GM19463 (cell line): ENCODE data around the gene COL12A1.

ENCODE experiments used
- ATAC-seq: cut with Tn5 transposase; IDR thresholded peaks from one replicate; pipeline ENCODE4 v1.9.1; 2021; ENCODE audit warnings: mild to moderate bottlenecking, moderate library complexity; ENCODE audit not compliant: unreplicated experiment

COL12A1 gene

DNA sequence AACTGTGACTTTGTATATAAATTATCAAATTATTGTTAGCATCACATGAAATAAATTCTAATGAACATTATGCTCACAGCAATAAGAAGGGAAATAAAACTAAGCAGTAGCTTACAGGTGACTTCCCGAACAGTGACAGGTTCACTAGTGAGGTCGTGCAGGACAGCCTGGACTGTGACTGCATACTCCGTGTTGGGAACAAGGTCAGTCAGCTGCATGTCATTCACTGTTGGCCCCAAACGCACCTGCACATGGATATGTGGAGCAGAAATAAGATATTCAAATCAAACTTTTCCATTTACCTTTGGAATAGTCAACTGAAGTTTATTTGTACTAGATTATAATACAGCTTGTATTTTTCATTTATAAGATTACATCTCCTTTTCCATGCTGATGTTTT, 60.6 kb downstream of the COL12A1 start:
- ATAC-seq, result no peak

DNA sequence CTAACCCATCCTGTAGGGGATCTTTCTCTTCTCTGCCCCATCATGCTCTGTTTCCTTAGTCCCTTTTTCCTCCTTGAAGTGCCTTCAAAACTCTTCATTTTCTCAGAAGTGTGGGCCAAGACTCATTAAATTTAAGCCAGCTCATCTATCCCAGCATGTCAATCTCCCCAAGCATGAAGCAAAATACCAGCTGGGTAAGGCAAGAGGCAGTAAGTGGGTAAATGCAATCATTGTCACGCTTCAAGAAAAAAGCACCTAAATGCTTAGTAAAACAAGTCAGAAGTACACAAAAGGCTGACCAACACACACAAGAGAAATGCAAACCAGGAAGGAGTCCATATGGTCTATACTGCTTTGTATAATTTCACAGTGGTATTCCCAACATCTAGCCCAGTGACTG, 61.5 kb downstream of the COL12A1 start:
- ATAC-seq, result no peak

DNA sequence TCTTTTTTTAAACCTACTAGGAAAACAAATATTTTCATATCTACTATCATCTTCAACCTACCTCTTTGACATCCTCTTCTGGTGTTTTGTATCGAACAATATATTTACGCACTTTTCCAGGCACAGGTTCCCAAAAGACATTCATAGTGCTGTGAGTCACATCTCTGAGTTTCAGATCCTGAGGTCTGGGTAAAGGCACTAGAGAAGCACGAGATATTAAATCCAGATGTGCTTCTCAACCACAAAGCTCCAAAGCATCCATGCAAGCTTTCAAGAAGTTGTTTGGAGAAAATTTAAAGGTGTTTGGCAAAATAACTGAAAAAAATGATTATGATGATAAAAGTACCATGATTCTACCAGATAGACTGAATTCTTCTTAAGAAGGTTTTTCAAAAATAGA, 62.7 kb downstream of the COL12A1 start:
- no peak for ATAC-seq

DNA sequence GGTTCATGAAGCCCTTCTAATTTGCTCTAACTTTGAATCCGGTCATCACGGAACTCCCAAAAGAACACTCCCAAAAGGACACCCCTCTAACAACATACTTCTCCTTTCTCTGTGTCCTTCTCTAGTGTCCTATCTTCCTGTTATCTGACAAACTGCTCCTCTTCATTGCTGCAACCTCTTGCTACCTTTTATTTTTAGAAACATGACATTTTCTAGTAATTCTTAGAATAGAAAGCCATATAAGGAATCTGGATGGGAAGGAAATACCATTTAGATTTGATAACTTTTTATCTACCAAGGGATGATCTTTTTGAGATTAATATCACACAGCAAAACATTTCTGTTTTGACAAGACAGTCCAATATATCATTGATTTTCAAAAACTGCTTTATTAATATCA, 63.1 kb downstream of the COL12A1 start:
- no peak for ATAC-seq

DNA sequence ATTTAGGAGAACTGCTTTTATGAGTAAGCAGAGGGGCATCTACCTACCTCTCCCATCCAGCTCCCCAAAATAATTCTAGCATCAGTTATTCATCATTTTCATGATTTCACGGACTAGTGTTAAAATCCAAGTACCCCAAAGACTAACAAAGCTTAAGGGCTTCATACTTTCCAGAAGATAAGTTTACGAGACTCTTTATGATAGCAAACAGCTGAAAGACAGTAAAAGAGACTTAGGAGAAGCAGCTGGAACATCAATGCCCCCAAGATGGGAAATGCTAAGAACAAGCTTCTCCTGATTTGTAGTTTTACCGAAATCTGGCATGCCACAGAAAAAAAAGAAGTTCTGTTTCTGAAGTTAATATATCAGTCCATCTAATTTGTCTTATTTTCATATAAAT, 70.0 kb downstream of the COL12A1 start:
- no peak for ATAC-seq

DNA sequence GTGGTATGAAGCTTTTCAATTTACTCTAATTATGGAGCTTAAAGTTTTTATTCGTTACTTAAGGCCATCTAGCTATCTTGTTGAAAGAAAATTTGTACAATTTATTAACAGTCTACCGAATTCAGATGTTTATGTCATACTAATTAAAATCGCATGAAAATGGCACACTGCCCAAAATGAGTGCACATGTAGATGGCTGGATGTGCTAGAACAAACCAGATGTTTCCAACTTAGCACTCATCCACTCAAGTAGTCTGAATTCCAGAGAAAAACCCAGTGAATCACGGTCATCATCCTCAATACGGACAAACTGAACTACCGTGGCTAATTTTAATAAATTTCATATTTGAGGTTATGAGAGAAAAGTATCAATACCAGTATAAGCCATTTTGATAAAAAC, 70.4 kb downstream of the COL12A1 start:
- ATAC-seq, result no peak

DNA sequence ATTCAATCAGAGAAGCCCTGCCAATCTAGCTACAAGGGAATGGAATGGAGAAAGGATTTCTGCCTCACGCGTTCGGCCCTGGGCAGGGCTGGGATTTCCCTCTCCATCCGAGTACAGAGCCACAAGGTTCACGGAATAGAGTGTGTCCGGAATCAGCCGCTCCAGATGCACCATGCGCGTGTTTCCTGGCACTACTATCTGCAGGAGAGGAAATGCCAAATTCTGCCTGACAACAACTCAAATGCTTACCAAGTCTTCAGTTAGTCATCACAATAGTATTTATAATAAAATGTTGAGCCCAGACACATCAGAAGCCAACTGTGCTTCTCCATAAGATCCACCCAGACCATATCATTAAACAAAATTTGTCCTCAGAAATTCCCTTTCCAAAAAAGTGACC, 75.1 kb downstream of the COL12A1 start:
- no peak for ATAC-seq

DNA sequence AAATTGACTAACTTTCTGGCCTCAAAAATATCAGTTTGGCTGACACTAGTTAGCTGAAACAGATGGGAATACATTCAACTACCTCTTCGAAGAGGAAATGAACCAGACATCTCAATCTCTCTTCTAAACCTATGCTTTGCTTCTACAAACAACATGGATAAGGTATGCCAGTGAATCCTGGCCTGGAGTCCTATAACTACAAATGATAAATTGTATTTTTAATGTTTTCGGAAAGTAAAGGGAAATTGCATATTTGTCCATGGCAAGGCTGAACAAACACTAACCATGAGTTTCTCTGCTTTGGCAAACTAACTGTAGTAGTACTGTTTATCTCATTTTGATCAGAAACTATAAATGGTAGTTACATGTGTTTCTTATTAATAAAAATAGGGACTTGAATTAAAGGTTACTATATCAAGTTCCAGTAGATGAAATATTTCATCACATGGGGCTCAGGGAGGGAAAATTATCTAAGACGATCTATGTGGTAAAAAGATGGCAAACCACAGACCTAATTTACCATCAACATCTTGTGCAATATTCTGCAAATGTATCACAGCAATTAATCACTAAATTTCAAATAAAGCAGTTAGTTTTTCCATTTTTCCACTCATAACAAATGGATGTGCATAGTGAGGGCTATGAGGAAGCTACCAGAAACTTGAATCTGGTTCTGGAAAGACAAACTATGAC, 76.8 kb downstream of the COL12A1 start:
- ATAC-seq, result no peak

DNA sequence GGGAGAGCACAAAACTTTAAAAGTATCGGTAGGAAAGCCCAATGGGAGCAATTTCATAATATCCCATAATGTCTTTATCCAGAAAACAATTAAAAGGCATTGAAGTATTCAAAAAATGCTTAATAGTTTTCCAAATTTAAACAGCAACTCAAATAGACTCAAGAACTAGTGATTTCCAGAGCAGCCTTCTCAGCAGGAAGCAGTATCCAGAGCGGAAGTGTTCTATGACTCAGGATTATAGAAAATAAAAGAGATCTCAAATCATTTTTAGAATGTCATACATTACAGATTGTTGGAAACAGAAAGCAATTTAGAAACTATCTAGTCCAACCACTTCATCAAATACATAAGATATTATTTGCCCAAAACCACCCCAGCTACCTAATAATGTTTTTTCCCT, 79.3 kb downstream of the COL12A1 start:
- no peak for ATAC-seq

DNA sequence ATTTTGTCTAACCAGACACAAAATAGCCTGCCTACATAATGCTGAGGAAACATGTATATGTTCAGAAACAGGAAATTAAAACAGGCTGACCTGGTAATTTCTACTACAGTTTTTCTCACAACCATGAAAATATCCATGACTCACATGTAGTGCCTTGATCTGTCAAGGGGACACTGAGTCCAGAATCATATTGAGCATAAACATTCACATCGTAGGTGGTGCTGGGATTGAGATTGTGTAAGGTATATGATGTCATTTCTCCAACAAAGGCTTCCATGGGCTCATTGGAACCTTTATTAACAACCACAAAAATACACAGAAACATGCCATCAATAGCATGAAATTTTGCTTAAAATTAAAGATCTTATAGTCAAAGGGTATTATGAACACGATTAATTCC, 80.9 kb downstream of the COL12A1 start:
- ATAC-seq, result no peak

DNA sequence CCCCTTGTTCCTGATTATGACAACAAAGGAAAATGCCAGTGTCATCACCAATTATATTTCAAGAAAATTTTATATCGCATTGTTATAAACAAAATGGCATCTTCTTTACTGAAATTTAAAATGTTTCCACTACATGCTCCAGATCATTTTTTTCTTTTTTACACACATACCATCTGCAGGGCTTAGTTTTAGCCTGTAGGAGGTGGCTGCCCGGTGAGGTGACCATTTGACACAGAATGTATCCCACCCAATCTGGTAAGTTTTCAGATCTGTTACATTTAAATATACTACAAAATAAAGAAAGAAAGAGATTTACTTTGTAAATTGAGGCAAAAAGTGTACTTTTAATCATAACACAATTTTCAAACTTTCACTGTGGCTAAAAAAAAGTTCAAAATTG, 81.8 kb downstream of the COL12A1 start:
- ATAC-seq, result no peak

DNA sequence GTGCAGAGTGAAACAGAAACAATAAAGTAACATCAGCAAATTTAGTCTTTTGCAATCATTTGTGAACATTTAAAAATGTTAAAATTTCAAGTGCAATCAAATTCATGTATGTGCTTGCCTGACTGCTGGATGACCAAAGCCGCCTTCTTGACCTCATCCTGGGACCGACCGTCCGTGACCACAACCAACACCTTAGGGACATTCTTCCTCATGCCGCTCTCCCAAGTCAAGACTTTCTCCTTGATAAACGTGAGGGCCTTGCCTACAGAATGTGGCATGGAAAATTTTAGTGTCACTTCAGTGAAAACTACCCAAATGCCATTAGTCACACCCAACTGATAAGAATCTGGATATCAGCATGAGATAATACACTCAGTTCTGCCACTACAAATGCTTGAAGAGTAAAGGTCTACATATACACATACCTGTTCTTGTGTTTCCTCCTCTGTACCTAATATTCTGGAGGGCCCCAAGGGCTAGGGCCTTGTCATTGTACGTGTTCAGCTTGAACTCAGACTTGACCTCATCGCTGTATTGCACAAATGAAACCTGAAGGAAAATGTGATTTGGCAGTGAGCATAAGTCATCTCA, 86.8 kb downstream of the COL12A1 start:
- no peak for ATAC-seq

DNA sequence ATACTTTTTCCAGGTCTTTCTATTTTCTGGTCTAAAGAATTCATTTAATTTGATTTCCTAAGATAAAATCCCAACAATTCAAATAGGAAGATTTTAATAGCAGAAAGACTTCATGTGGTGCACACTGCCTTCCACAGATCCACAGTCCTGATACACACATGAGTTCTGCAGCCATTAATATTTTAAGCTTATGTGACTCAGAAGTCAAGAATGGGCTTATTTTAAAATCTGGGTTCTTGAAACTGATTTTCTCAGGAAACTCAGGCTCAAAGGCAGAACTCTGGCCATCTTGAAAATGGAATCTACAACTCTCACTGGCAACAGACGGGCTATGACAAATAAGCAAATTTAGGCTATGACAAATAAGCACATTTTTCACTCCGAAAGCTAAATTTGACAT, 88.2 kb downstream of the COL12A1 start:
- no peak for ATAC-seq

DNA sequence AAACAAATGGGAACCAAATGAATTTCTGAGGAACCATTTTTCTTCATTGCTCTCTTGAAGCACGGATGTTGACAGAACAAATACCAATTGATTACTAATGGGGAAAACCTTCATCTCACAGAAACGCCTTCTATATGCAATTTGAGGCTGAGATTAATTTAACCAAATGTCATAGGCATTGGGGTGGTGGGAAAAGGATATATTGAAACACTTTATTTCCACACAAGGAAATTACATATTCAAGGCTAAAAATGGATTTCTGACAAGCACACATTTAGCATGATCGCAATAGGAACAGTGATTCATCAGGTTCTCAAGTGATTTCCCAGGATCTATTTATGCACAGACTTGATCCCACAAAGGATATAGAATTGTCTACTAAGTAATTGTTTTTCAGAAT, 88.9 kb downstream of the COL12A1 start:
- ATAC-seq, result no peak

DNA sequence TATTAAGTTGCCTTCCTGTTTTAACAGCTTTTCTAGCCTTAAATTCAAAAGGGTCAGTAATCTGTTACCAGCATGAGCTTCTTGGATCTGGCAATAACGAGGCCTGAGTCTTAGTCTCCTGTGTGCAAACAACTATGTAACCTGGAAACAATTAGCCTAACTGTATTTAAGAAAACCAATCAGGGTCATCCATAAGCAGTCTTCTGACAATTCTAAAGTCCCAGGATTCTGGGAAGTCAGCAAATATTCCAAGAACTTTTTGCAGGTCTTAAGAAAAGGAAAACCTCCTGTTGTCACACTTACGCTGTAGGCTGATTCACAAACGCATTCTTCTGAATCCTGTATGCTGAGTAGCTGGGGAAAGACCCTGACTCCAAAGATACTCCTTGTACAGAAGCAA, 90.4 kb downstream of the COL12A1 start:
- ATAC-seq, result no peak

DNA sequence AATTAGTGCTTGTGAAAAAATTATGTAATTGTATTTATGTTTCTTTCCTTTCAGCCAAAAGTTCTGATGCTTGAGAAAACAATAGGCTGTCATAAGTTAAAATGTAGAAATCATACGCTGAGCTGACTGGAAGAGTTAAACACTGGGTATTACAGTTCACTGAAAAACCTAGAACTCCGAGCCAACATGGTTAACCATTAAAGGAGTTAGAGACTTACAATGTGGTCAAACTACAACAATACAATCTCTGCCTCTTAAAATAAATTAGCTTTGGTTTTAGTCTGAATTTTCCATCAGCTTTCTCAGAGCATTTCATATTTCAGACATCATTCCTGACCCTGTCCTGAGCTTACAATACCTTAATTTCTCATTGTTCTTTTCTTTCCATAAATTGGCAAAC, 91.0 kb downstream of the COL12A1 start:
- ATAC-seq, result no peak

DNA sequence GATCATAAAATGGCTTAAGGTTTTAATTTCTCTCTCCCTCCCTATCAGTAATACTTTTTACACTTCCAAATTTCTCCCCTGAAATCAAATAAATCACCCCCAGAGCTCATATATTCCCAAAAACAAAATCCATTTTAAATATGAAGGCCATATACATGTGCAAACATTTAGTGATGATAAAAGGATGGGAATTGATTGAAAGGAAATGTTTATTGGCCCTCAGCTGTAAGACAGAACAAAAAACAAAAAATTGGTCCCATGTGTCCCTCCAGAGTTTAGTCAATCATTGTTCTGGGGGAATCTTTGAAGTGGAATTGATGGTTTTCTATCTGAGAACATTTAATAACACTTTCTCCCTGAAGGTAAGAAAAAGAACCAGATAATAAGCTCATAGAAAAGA, 91.7 kb downstream of the COL12A1 start:
- no peak for ATAC-seq

DNA sequence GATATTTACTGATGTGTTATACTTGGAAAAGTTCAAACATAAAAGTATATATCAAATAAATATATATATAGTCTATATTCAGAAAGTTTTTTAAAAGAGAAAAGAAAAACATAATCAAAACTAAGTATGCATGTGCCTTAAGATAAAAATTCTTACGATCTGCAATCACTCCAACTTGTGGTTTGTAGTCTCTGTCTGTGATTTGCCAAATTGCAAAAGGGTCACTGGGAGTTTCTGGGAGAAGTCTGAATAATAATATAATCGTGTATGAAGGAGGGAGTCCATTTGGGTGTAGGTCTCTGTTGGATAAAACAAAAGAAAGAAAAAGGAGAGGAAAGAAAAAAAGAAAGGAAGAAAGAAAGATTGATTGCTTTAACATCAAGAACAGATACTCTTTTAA, 92.4 kb downstream of the COL12A1 start:
- no peak for ATAC-seq

DNA sequence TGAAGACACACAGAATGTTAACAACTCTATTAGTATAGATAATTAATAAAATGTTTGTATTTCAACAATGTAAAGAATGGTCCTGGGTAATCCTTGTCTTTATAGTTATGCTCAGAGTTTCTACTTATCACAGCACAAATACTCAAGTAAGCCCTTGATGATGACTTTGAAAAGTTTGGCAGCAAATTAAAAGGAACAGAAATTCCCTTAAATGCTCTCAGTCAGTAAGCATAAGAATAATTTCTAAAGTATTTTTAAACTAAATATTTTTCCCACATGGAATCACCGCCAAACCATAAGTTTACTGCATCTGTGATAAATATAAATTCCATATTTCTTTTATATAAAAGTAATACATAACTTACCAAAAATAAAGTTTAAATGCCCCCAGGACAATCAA, 96.1 kb downstream of the COL12A1 start:
- no peak for ATAC-seq

DNA sequence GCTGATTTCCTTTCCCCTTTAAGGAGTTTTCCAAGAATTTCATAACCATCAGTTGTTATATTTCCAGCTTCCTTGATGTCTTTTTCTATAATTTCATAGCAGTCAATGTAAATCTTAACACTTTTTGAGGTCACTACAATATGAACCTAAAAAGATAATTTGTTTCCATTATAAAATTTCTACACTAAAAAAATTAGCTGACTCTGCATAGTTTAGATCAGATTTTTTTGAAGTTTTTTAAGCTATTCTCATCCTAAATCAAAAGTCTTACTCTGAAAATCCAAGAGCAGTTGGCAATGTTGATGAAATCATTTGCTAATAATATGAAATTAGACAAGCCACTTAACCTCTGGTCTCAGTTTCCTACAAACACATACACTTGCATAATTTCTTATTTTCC, 96.8 kb downstream of the COL12A1 start:
- ATAC-seq, result no peak

DNA sequence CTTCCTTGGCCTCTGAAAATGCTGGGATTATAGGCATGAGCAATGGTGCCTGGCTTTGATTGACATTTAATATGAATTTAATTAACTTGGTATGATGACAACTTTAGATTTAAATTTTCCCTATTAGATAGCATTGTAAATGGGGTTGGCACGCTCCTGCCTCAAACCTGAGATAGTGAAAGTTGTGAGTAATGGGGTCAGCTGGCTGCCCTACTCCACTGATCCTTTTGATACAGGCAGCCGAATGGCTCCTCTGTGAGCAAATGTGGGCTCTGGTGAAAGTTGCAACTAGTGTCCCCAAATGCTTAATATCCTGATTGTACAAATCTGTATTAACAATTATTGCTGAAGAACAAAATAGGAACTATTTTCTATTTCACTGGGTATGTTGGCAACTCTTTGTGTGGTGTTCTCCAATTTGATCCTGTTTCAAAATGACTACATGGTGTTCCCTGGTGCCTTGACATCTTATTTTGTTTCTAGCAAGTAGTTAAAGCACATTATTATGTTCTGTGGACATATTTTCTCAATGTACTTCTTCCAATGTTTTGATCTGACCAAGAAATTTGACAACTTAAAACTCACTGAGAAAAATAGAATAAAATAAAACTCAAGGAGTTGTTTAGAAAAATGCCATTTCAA, 97.4 kb downstream of the COL12A1 start:
- ATAC-seq, result no peak

DNA sequence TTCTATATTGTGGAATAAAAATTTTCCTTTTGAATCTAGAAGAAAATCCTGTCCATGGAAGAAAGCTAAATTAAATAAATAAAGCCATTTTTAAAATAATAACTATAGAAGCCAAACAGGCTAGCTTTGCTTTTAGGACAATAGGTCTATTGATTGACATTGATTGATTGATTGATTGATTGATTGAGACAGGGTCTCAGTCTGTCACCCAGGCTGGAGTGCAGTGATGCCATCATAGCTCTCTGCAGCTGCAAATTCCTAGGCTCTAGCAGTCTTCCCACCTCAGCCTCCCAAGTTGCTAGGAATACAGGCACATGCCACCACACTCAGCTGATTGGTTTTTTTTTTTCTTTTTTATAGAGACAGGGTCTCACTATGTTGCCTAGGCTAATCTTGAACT, 97.9 kb downstream of the COL12A1 start:
- no peak for ATAC-seq

DNA sequence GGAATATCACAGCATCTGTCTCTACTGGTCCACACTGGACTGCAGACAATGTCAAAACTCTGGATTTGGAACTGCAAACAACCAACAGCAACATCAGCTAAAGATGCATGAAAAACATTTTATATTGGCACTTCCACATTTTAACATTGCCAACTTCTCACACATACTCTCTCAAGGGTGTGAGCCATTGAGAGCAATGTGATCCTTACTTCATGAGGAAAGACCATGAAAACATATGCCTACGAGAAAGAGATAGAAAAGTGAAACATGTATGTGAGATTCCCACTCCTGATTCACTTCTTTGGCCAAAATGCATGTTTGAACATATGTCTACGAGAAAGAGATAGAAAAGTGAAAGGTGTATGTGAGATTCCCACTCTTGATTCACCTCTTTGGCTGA, 99.4 kb downstream of the COL12A1 start:
- ATAC-seq, result no peak
